Large intestine (tissue), 12 donors: ENCODE results near the gene SLC39A9. TPM values are rescaled to one million over a fixed set of nuclear protein-coding genes. Genes with fewer than 3 reads are reported as not detected.
A peak's percentile ranks its signal among the peaks of the same experiment; 100 is the strongest.

Experiments
- DNase-seq, 2 donors: peaks; one replicate each; pipeline versions ENCODE4 v3.0.0 to v3.0.0-alpha.2; 2013
- H3K27ac ChIP-seq: one replicate; pipeline ENCODE4 v1.5.1; 2013; ENCODE audit warnings: low read length
- H3K27me3 ChIP-seq: 2 replicates; pipeline ENCODE4 v1.6.1; 2013; ENCODE audit warnings: low read length; ENCODE audit not compliant: control insufficient read depth, insufficient read depth
- H3K36me3 ChIP-seq: 2 replicates; pipeline ENCODE4 v1.6.1; 2013; ENCODE audit warnings: low read length; ENCODE audit not compliant: control insufficient read depth, insufficient read depth
- H3K4me1 ChIP-seq: one replicate; pipeline ENCODE4 v1.6.1; 2013; ENCODE audit warnings: low read length; ENCODE audit not compliant: control insufficient read depth, insufficient read depth
- H3K4me3 ChIP-seq: one replicate; pipeline ENCODE4 v1.5.1; 2013; ENCODE audit warnings: low read length
- H3K9me3 ChIP-seq: one replicate; pipeline ENCODE4 v1.6.1; 2013; ENCODE audit warnings: mild to moderate bottlenecking, low read depth, low read length, moderate library complexity; ENCODE audit not compliant: control insufficient read depth
- WGBS: methylation state at CpG from one replicate; pipeline ENCODE4 v1.1.5; 2013; ENCODE audit warnings: low lambda C conversion rate; ENCODE audit not compliant: insufficient coverage; 5-methylcytosine and 5-hydroxymethylcytosine counted together
- long read RNA-seq, 11 donors: transcript quantifications; one replicate each; lab custom pipeline, GENCODE V29; 2026
- polyA plus RNA-seq: library from polyadenylated mRNA; unstranded; fragments of 120-200 nt; gene quantifications from one replicate; pipeline ENCODE4 v1.2.1, GENCODE V29; 2013

SLC39A9 gene
- 66.9 TPM for polyA plus RNA-seq
- long read RNA-seq, donor 1, partial matches to known transcripts, result 13 of 112 reads
- long read RNA-seq, donor 1, other reads (novel, unspliced or antisense), result 96 of 112 reads
- long read RNA-seq, donor 2, full-length matches to known transcripts, result 5 of 648 reads
- long read RNA-seq, donor 2, partial matches to known transcripts, result 637 of 648 reads
- long read RNA-seq, donor 2, other reads (novel, unspliced or antisense), result 6 of 648 reads
- long read RNA-seq, donor 3, result 0 reads
- long read RNA-seq, donor 4, partial matches to known transcripts, result 0 of 1 reads
- long read RNA-seq, donor 4, other reads (novel, unspliced or antisense), result 0 of 1 reads
- long read RNA-seq, donor 5, full-length matches to known transcripts, result 7 of 7 reads
- long read RNA-seq, donor 5, partial matches to known transcripts, result 0 of 7 reads
- long read RNA-seq, donor 5, other reads (novel, unspliced or antisense), result 0 of 7 reads
- long read RNA-seq, donor 6, transcript SLC39A9-202 (7 exons, 3,560 nt), result major isoform, 6 of 9 reads
- long read RNA-seq, donor 6, partial matches to known transcripts, result 0 of 9 reads
- long read RNA-seq, donor 6, other reads (novel, unspliced or antisense), result 0 of 9 reads
- long read RNA-seq, donor 7, partial matches to known transcripts, result 7 of 7 reads
- long read RNA-seq, donor 7, other reads (novel, unspliced or antisense), result 0 of 7 reads
- long read RNA-seq, donor 8, full-length matches to known transcripts, result 9 of 9 reads
- long read RNA-seq, donor 8, partial matches to known transcripts, result 0 of 9 reads
- long read RNA-seq, donor 8, other reads (novel, unspliced or antisense), result 0 of 9 reads
- long read RNA-seq, donor 9, partial matches to known transcripts, result 0 of 1 reads
- long read RNA-seq, donor 9, other reads (novel, unspliced or antisense), result 0 of 1 reads
- long read RNA-seq, donor 10, full-length matches to known transcripts, result 10 of 10 reads
- long read RNA-seq, donor 10, partial matches to known transcripts, result 0 of 10 reads
- long read RNA-seq, donor 10, other reads (novel, unspliced or antisense), result 0 of 10 reads
- long read RNA-seq, donor 11, transcript SLC39A9-202 (7 exons, 3,560 nt), result major isoform, 7 of 7 reads
- long read RNA-seq, donor 11, partial matches to known transcripts, result 0 of 7 reads
- long read RNA-seq, donor 11, other reads (novel, unspliced or antisense), result 0 of 7 reads

GRCh38 chr14:69398053-69398817 is at the start of gene SLC39A9, which contains the start of gene ERH:
Gene SLC39A9 (plus strand): TSS chr14:69398692. CDS start chr14:69399370, 678 bp downstream.
Gene ERH (minus strand): TSS chr14:69398299. CDS start chr14:69398233, 66 bp downstream.
- Histone ChIP-seq H3K27ac (peak within 1 kb of the TSS; percentile 84), H3K9me3 (no peaks in the 10 kb centered on the region), H3K36me3 (peaks cover 25% of the 10 kb centered on the region), H3K4me1 (no peaks in the 10 kb centered on the region), H3K27me3 (no peaks in the 10 kb centered on the region), H3K4me3 (peak within 1 kb of the TSS; percentile 95)
- no CpG with 5 or more reads among the region's 53 CpGs for WGBS
- peak; percentile 95 to 99 for DNase-seq

- no CpG with 5 or more reads among the region's 11 CpGs for WGBS
- DNase-seq, result no peak
- Histone ChIP-seq H3K27me3 (no peaks in the 10 kb centered on the region), H3K36me3 (no peaks in the 10 kb centered on the region), H3K9me3 (no peaks in the 10 kb centered on the region), H3K4me1 (peaks cover 2% of the 10 kb centered on the region), H3K27ac (no peak overlapping the region), H3K4me3 (no peak overlapping the region)
Observed at GRCh38 chr14:69349091-69349777, 49.3 kb upstream of the SLC39A9 start.

DNA sequence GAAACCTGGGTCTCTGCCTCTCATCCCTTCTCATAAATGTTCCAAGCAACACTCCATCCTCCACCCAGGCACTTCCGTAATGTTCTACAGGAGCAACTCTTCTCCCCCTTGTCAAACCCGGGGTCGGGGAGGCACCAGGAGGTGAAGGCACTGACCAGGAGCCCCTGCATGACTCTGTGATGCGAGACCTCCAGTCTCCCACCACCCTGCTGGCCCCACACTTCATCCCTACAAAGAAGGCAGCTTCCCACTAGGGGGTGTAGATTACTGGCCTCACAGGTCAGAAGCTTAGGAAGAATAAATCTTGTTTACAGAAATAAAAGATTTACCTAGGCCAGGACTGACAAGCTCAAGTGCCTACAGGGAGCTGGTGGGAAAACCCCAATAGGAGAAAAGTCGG is 47.6 kb upstream of the SLC39A9 start:
- no peak overlapping the region for H3K27ac ChIP-seq
- H3K4me1 ChIP-seq, result peaks cover 9% of the 10 kb centered on the region
- H3K27me3 ChIP-seq, result no peaks in the 10 kb centered on the region
- H3K9me3 ChIP-seq, result no peaks in the 10 kb centered on the region
- no peak for DNase-seq
- H3K4me3 ChIP-seq, result no peak overlapping the region
- no CpG with 5 or more reads among the region's 5 CpGs for WGBS
- no peaks in the 10 kb centered on the region for H3K36me3 ChIP-seq

DNA sequence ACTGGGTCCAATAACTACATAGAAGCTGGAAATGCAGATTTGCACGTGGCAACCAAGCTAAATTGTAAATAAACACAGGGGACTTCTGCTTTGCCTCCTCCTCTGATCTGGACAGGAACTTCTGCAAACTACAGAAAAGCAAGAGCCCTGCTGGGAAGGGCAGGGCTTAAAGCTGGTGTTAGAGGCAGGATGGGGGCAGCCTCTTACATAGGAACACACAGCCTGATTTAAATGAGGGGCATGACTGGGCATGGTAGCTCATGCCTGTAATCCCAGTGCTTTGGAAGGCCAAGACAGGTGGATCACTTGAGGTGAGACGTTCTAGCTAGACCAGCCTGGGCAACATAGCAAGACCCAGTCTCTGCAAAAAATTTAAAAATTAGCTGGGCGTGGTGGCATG is 47.1 kb upstream of the SLC39A9 start:
- Histone ChIP-seq H3K36me3 (no peaks in the 10 kb centered on the region), H3K27me3 (no peaks in the 10 kb centered on the region), H3K4me1 (peaks cover 9% of the 10 kb centered on the region), H3K27ac (no peak overlapping the region), H3K9me3 (no peaks in the 10 kb centered on the region), H3K4me3 (no peak overlapping the region)
- no peak for DNase-seq
- WGBS, result no CpG with 5 or more reads among the region's 3 CpGs

DNA sequence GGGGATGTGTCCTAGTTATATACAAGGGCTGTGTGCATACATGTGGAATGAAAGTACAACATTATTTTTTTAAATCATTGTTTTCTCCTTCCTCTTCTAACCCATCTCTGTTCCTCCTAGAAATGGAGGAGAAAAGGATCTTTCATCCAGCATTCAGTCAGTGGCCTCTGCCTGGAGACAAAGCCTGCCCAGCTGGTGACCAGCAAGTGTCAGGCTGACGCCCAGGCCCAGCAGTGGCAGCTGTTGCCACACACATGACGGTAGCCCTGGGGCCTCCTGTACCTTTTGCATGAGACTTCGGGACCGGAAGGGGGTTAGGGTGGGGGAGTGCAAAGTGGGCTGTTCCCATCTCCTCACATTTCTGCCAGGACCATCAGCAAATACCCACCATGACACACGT is 46.6 kb upstream of the SLC39A9 start:
- Histone ChIP-seq H3K4me1 (peaks cover 9% of the 10 kb centered on the region), H3K4me3 (no peak overlapping the region), H3K9me3 (no peaks in the 10 kb centered on the region), H3K27me3 (no peaks in the 10 kb centered on the region), H3K36me3 (no peaks in the 10 kb centered on the region), H3K27ac (no peak overlapping the region)
- WGBS, result no CpG with 5 or more reads among the region's 5 CpGs
- DNase-seq, result no peak

DNA sequence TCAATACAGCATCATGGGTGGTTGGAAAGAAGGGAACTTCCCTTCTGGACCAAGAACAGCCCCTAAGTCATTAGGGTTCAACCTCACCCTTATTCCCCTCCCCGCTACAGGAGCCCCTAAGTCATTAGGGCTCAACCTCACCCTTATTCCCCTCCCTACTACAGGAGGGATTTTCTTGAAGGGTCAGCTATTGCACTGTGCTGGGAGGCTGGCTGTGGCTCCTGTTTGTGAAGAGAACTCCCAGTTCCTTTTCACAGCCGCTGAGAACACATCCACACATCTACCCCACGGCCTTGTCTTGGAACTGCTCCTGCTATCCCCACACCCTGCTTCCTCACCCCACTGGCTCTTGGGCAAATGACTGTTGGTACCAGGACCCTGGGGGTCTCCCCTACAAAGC is 45.3 kb upstream of the SLC39A9 start:
- no CpG with 5 or more reads among the region's 3 CpGs for WGBS
- H3K4me3 ChIP-seq, result no peak overlapping the region

DNA sequence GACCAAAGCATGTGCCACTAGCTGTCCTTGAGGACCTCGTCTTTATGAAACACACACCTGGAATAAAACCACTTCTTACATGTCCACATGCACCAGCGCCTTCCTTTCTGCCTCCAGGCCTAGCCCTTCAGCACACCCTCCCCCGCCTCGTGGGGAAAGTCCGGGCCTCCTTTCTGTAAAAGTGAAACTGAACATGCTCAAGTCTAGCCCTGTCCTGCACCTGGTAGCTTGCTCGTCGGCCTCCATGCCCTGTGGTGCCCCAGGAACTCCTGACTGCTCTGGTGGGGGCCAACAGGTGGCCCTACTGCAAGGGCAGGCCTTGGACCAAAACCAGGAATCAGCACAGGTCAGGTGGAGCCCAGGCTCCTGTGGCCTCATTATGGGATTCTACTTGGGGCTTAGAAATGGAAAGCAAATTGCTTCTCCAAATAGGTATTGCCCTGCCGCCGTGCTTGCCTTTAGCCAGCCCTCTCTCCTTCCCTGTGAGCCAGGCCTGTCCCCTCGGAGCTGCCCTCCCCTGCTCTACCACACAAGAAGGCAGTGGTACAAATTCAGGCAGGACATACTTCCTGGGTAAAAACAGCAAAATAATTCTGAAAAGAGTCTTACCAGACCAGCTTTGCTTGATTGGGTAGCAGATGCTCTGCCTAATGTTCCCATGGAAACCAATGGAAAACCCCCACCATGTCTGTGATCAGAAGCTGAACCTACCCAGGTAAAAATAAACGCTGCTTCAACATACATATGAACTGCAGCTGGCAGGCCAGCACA is 43.9 kb upstream of the SLC39A9 start:
- Histone ChIP-seq H3K27me3 (no peaks in the 10 kb centered on the region), H3K4me3 (no peak overlapping the region), H3K27ac (no peak overlapping the region), H3K9me3 (no peaks in the 10 kb centered on the region), H3K4me1 (peaks cover 9% of the 10 kb centered on the region), H3K36me3 (no peaks in the 10 kb centered on the region)
- DNase-seq, result peak; percentile 64 to 88
- WGBS, result no CpG with 5 or more reads among the region's 11 CpGs

More for the DNA sequence above, 45.3 kb upstream of the SLC39A9 start:
- DNase-seq, result no peak
- Histone ChIP-seq H3K4me1 (peaks cover 9% of the 10 kb centered on the region), H3K36me3 (no peaks in the 10 kb centered on the region), H3K27me3 (no peaks in the 10 kb centered on the region), H3K9me3 (no peaks in the 10 kb centered on the region), H3K27ac (no peak overlapping the region)

DNA sequence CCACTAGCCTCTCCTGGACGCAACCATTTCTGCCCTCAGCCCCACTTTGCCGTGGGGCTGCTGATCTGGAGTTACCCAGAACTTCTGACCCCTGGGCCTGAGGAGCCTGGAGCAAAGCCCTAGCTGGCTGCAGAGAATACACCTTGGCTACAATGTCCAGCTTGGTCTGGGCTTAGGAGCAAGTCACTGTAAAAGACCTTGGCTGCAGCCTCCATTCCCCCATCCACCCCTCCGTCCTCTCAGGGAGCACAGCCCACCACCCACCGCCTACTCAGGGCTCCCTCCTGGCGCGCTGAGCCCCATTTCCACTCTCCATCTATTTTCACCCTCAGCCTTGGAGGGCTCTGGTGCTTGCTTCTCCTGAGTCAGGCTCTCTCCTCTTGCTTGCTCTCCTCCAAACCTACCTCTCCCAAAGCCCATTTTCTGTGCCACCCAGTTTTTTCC is 43.3 kb upstream of the SLC39A9 start:
- Histone ChIP-seq H3K27ac (no peak overlapping the region), H3K36me3 (no peaks in the 10 kb centered on the region), H3K27me3 (no peaks in the 10 kb centered on the region), H3K4me1 (peaks cover 9% of the 10 kb centered on the region), H3K4me3 (no peak overlapping the region), H3K9me3 (no peaks in the 10 kb centered on the region)
- DNase-seq, result no peak
- WGBS, result 100% methylated on average over 4 of the region's 6 CpGs
